IMR-90 (cell line): ENCODE results near the gene TOP2A. TPM values are rescaled to one million over a fixed set of nuclear protein-coding genes. Genes with fewer than 3 reads are reported as not detected.

Experiments
- ATAC-seq: fragments of 200-7000 bp; cut with Tn5 transposase; 2 replicates; pipeline ENCODE4 v1.9.1; 2020; ENCODE audit warnings: low read depth, mild to moderate bottlenecking, moderate library complexity
- BruUV-seq: library from RNA; stranded (reverse); fragments of 400-500 nt; replicated peaks from 2 replicates; lab custom pipeline; 2021; lab: Mats Ljungman, UMichigan
- CTCF ChIA-PET: fragments of 300-600 bp; formaldehyde crosslinking; extraction: SDS; loops from one replicate; lab custom pipeline; 2021; ENCODE audit warnings: antibody characterized with exemption; lab: Yijun Ruan, JAX
- POLR2A ChIA-PET: fragments of 300-600 bp; sonication (Branson Sonifier 250); formaldehyde crosslinking; loops from one replicate; lab custom pipeline; 2022; ENCODE audit warnings: antibody characterized with exemption; ENCODE audit not compliant: unreplicated experiment; lab: Charles Lee
- DNase-seq: peaks from one replicate; pipeline ENCODE4 v3.0.0; 2013
- H2AFZ ChIP-seq: replicated peaks from 2 replicates; pipeline ENCODE3; 2013; ENCODE audit warnings: low read length, mild to moderate bottlenecking; ENCODE audit not compliant: poor library complexity
- H2AK5ac ChIP-seq: 2 replicates; pipeline ENCODE4 v1.6.1; 2013; ENCODE audit warnings: low read depth, low read length, inconsistent platforms
- H2AK9ac ChIP-seq: replicated peaks from 2 replicates; pipeline ENCODE3; 2013; ENCODE audit warnings: mild to moderate bottlenecking, low read depth, low read length, moderate library complexity; ENCODE audit not compliant: poor library complexity
- H2BK120ac ChIP-seq: 2 replicates; pipeline ENCODE4 v1.6.1; 2013; ENCODE audit warnings: low read depth, low read length, inconsistent platforms
- H2BK15ac ChIP-seq: 3 replicates; pipeline ENCODE4 v1.6.1; 2013; ENCODE audit warnings: low read depth, low read length, inconsistent platforms
- H2BK20ac ChIP-seq: 2 replicates; pipeline ENCODE4 v1.6.1; 2013; ENCODE audit warnings: low read depth, mild to moderate bottlenecking, inconsistent platforms, low read length, moderate library complexity
- H2BK5ac ChIP-seq: 2 replicates; pipeline ENCODE4 v1.6.1; 2013; ENCODE audit warnings: mild to moderate bottlenecking, low read depth, low read length, inconsistent platforms; ENCODE audit not compliant: poor library complexity, severe bottlenecking
- H3K14ac ChIP-seq: replicated peaks from 2 replicates; pipeline ENCODE4 v1.6.1; 2013; ENCODE audit warnings: low read depth, low read length, inconsistent platforms
- H3K18ac ChIP-seq: 2 replicates; pipeline ENCODE4 v1.6.1; 2013; ENCODE audit warnings: low read depth, low read length, control low read depth
- H3K23ac ChIP-seq: 2 replicates; pipeline ENCODE4 v1.6.1; 2013; ENCODE audit warnings: low read depth, low read length, inconsistent platforms
- H3K27ac ChIP-seq: 2 replicates; pipeline ENCODE4 v1.5.1; 2013; ENCODE audit warnings: mild to moderate bottlenecking, control low read depth, low read length; ENCODE audit not compliant: insufficient read depth
- H3K27me3 ChIP-seq: 2 replicates; pipeline ENCODE4 v1.6.1; 2013; ENCODE audit warnings: low read length; ENCODE audit not compliant: control insufficient read depth, insufficient read depth
- H3K36me3 ChIP-seq: 2 replicates; pipeline ENCODE4 v1.6.1; 2013; ENCODE audit warnings: low read length, mixed read lengths; ENCODE audit not compliant: control insufficient read depth, insufficient read depth
- H3K4ac ChIP-seq: 2 replicates; pipeline ENCODE4 v1.6.1; 2013; ENCODE audit warnings: low read depth, low read length, inconsistent platforms
- H3K4me1 ChIP-seq: 2 replicates; pipeline ENCODE4 v1.6.1; 2013; ENCODE audit warnings: low read length, mixed read lengths; ENCODE audit not compliant: control insufficient read depth, insufficient read depth
- H3K4me2 ChIP-seq: 2 replicates; pipeline ENCODE4 v1.6.1; 2013; ENCODE audit warnings: low read depth, mild to moderate bottlenecking, control low read depth, low read length, moderate library complexity
- H3K4me3 ChIP-seq: 2 replicates; pipeline ENCODE4 v1.5.1; 2013; ENCODE audit warnings: low read depth, mild to moderate bottlenecking, control low read depth, low read length, moderate library complexity; ENCODE audit not compliant: insufficient read depth
- H3K56ac ChIP-seq: 2 replicates; pipeline ENCODE4 v1.6.1; 2013; ENCODE audit warnings: low read length, inconsistent platforms; ENCODE audit not compliant: insufficient read depth; ENCODE audit errors: extremely low read depth
- H3K79me1 ChIP-seq, 2 experiments: 2 replicates each; pipeline ENCODE4 v1.6.1; 2013; ENCODE audit warnings: low read length in 2 of 2, inconsistent platforms in 1 of 2, low read depth in 1 of 2
- H3K9ac ChIP-seq: 2 replicates; pipeline ENCODE4 v1.6.1; 2013; ENCODE audit warnings: low read depth, low read length, control low read depth
- H3K9me1 ChIP-seq: 2 replicates; pipeline ENCODE4 v1.6.1; 2013; ENCODE audit warnings: low read length, inconsistent platforms; ENCODE audit not compliant: insufficient read depth
- H3K9me3 ChIP-seq: 2 replicates; pipeline ENCODE4 v1.6.1; 2013; ENCODE audit warnings: low read length; ENCODE audit not compliant: control insufficient read depth, insufficient read depth
- H4K20me1 ChIP-seq: 2 replicates; pipeline ENCODE4 v1.6.1; 2013; ENCODE audit warnings: low read length, inconsistent platforms; ENCODE audit not compliant: insufficient read depth
- H4K5ac ChIP-seq: 2 replicates; pipeline ENCODE4 v1.6.1; 2013; ENCODE audit warnings: mild to moderate bottlenecking, low read depth, low read length, control low read depth
- H4K8ac ChIP-seq, 2 experiments: 2 replicates each; pipeline ENCODE4 v1.6.1; 2013; ENCODE audit warnings: low read depth in 2 of 2, low read length in 2 of 2, control low read depth in 1 of 2, inconsistent platforms in 1 of 2
- H4K91ac ChIP-seq: 2 replicates; pipeline ENCODE4 v1.6.1; 2013; ENCODE audit warnings: low read depth, low read length, inconsistent platforms; ENCODE audit not compliant: insufficient read depth
- CEBPB ChIP-seq: IDR thresholded peaks from 2 replicates; pipeline ENCODE4 v1.6.1; 2012; ENCODE audit warnings: low read depth, low read length, improper control_type of control experiment
- FOS ChIP-seq: fragments of 150-350 bp; IDR thresholded peaks from 2 replicates; pipeline ENCODE4 v1.6.1; 2016; ENCODE audit warnings: low read depth, low read length
- MAZ ChIP-seq: IDR thresholded peaks from 2 replicates; pipeline ENCODE4 v1.6.1; 2012; ENCODE audit warnings: low read depth, mild to moderate bottlenecking, low read length, improper control_type of control experiment, moderate library complexity, borderline replicate concordance
- RFX5 ChIP-seq: IDR thresholded peaks from 2 replicates; pipeline ENCODE4 v1.8.0; 2012; ENCODE audit warnings: low read depth, mild to moderate bottlenecking, low read length, moderate library complexity
- WGBS, 2 experiments: methylation state at CpG; one replicate each; pipeline versions ENCODE4 v1.1.5 to v1.1.7; 2013; ENCODE audit warnings: missing lambda C conversion rate in 2 of 2; ENCODE audit not compliant: insufficient read length in 1 of 2; ENCODE audit errors: extremely low coverage in 2 of 2; 5-methylcytosine and 5-hydroxymethylcytosine counted together
- dilution Hi-C: fragments of 300-500 bp; cut with HindIII; formaldehyde crosslinking; loops from one replicate; pipeline ENCODE4 v1.14.3; 2018; ENCODE audit warnings: low sequenced_read_pairs; ENCODE audit not compliant: unreplicated experiment
- in situ Hi-C: fragments of 300-500 bp; cut with MboI; formaldehyde crosslinking; loops from 3 replicates; pipeline ENCODE4 v1.14.3; 2019; ENCODE audit warnings: low sequenced_read_pairs, inconsistent platforms, mixed read lengths
- intact Hi-C: fragments of 100-400 bp; cut with micrococcal nuclease; formaldehyde crosslinking; loops from 2 replicates; pipeline ENCODE4 v1.10.0; 2022
- polyA plus RNA-seq, 3 experiments: library from polyadenylated mRNA; depleted of rRNA; stranded (reverse); fragments of >200 nt; gene quantifications; 2 replicates each; pipeline ENCODE4 v1.2.3, GENCODE V29; 2012; ENCODE audit warnings: low replicate concordance in 1 of 3
- total RNA-seq: library from RNA; depleted of rRNA; stranded (reverse); fragments of >200 nt; gene quantifications from 2 replicates; pipeline ENCODE4 v1.2.3, GENCODE V29; 2012
- TF ChIP-seq, protein P1 (sequence below): fragments of 150-350 bp; IDR thresholded peaks from 2 replicates; pipeline ENCODE4 v1.6.1; 2017; ENCODE audit warnings: mild to moderate bottlenecking, antibody characterized with exemption, low read length, low read depth

Gene TOP2A
- total and polyA plus RNA-seq, 2 of the 4 experiments (the other 2 are of a cell fraction) = 43.4 to 68.5 TPM

DNA sequence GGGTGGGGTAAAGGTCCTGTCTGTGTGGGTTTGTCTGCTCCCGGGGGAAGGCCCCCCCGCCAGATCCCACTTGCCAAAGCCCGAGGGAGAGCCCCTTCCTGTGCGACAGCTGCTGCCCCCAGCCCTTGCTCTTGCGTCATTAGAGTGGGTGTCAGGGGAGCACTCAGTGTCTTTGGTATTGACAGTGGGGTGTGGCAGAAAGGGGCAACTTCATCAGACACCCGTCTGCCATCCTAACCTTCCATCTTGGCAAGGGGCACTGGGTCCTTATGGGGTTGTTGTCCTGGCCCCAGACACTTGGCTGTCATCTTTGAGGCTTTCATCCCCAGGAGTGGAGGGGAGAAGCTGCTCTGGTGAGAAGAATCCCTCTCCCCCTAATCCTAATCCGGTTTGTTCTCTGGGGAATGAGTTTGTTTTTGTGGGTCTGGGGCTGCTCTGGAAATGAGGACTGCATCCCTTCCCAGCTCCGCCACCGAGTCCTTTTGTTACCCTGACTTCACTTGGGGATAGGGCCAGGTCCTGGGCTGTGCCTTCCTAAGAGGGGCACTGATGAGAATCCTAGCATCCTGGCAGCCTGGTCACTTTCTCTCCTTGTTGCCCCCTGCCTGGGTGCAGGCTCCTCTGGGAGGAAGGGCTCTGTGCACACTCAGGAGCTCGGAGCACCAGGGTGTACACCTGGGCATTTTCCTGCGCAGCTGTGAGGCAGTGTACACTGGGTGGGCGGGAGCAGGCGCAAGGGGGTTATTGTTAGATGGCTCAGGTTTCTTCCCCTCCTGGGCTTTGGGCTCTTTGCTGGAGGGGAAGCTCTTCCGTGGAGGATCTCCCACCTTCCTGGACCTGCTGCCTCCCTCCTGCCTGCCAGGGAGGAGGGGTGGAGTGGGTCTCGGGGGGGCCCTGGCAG is 74.2 kb downstream of the TOP2A start:
- H4K91ac ChIP-seq = peak overlapping the region; percentile 86
- peak overlapping the region; percentile 67 to 73; a peak in 3 of 4 replicates for H4K8ac ChIP-seq
- DNase-seq (no peak), ATAC-seq (no peak)
- no peak overlapping the region for H4K5ac ChIP-seq
- no peaks in the 10 kb centered on the region for H3K9me3 ChIP-seq
- H3K18ac ChIP-seq = peak overlapping the region; percentile 9
- H2AK5ac ChIP-seq = peak overlapping the region; percentile 91
- H3K4ac ChIP-seq = peak overlapping the region; percentile 96
- CTCF ChIA-PET = interaction anchor here (0.7 to 1.6 kb wide), 2 partner anchors 11 to 40 kb away, joined by 3 to 4 read pairs; no protein-coding TSS in a partner anchor
- BruUV-seq = no TSS peak
- H2AFZ ChIP-seq = no peak overlapping the region
- POLR2A ChIA-PET = no interaction called here
- intact Hi-C loops (loop anchor here (2.0 to 5.0 kb wide), 3 partner anchors 25 to 141 kb away; no protein-coding TSS in a partner anchor), dilution Hi-C loops (no loop called here), in situ Hi-C loops (no loop called here)
- H3K4me2 ChIP-seq = peak overlapping the region; percentile 83
- peak overlapping the region; percentile 96 for H3K14ac ChIP-seq
- H3K27me3 ChIP-seq = no peaks in the 10 kb centered on the region
- peaks cover 46% of the 10 kb centered on the region for H3K4me1 ChIP-seq
- H3K36me3 ChIP-seq = peaks cover 4% of the 10 kb centered on the region; the same call in 1 of the 2 replicates
- peak overlapping the region; percentile 87 for H3K27ac ChIP-seq
- H4K20me1 ChIP-seq = peaks cover 56% of the 10 kb centered on the region
- peak overlapping the region; percentile 89 for H2BK120ac ChIP-seq
- H2AK9ac ChIP-seq = peak overlapping the region; percentile 97
- H2BK5ac ChIP-seq = peak overlapping the region; percentile 85
- WGBS, 2 experiments = no CpG with 5 or more reads among the region's 15 CpGs
- peak overlapping the region; percentile 88; the same call in 1 of the 2 replicates for H3K56ac ChIP-seq
- peaks cover 40 to 89% of the 10 kb centered on the region in 2 experiments; a peak in 3 of 4 replicates for H3K79me1 ChIP-seq
- peak overlapping the region; percentile 96 for H3K23ac ChIP-seq
- H3K4me3 ChIP-seq = peak overlapping the region; percentile 82
- H3K9ac ChIP-seq = peak overlapping the region; percentile 77
- TF ChIP-seq RFX5 (no peak), CEBPB (peak; percentile 76), FOS (no peak), MAZ (peak; percentile 58; the same call in 1 of the 2 replicates)
- TF ChIP-seq, protein P1, sequence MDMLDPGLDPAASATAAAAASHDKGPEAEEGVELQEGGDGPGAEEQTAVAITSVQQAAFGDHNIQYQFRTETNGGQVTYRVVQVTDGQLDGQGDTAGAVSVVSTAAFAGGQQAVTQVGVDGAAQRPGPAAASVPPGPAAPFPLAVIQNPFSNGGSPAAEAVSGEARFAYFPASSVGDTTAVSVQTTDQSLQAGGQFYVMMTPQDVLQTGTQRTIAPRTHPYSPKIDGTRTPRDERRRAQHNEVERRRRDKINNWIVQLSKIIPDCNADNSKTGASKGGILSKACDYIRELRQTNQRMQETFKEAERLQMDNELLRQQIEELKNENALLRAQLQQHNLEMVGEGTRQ = no peak
- H2BK15ac ChIP-seq = peak overlapping the region; percentile 79; the same call in 2 of the 3 replicates
- peaks cover 23% of the 10 kb centered on the region for H3K9me1 ChIP-seq
- H2BK20ac ChIP-seq = peak overlapping the region; percentile 84
